ENCODE results near the gene ANTKMT.

ANTKMT gene

DNA sequence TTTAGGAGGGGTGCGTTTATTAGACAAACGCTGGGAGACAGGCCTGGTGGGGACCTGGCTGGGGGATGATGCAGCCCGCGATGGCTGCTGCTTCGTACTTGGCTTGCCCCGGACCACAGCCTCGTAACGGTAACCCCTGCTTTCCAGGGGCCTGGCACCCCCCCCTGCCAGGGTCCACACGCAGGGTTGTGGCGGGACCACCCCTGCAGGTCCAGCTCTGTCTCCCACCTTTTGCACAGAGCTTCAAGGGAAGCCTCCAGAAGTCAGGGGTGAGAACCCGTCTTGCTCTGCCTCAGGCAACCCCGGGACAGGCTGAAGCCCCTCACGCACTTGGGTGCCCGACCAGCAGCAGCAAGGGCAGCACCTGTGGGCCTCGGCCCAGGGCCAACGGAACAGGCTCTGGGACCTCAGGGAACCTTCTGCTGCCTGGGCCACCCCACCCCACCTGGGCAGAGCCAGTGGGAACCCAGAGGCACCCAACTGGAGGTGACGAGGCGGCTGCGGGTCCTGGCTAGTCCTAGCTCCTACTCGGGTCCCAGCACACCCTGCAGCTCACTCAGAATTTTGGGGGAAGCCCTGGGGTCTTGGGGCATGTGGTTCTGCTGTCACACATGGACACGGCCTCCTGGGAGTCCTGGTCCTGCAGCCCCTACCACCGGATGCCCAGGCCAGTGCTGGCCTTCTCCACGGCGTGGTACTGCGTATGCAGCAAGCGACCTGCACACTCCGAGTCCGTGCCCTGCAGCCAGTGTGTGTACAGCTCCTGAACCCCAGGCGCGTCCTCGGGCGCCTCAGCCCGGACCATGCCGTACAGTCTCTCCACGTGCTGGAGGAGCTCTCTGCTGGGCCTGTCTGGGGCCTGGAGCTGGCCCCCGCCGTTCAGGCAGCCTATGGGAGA is 9.1 kb downstream of the ANTKMT start:
- no peak for DNase-seq (ENCODE audit: low spot score in 2 of 2)
- Mint-ChIP-seq H3K27me3 (no peaks in the 10 kb centered on the region), H3K27ac (no peak overlapping the region), H3K36me3 (no peaks in the 10 kb centered on the region), H3K9me3 (no peaks in the 10 kb centered on the region), H3K4me1 (no peaks in the 10 kb centered on the region), H3K4me3 (no peak overlapping the region)
- ATAC-seq (ENCODE audit: low read depth), result no peak

DNA sequence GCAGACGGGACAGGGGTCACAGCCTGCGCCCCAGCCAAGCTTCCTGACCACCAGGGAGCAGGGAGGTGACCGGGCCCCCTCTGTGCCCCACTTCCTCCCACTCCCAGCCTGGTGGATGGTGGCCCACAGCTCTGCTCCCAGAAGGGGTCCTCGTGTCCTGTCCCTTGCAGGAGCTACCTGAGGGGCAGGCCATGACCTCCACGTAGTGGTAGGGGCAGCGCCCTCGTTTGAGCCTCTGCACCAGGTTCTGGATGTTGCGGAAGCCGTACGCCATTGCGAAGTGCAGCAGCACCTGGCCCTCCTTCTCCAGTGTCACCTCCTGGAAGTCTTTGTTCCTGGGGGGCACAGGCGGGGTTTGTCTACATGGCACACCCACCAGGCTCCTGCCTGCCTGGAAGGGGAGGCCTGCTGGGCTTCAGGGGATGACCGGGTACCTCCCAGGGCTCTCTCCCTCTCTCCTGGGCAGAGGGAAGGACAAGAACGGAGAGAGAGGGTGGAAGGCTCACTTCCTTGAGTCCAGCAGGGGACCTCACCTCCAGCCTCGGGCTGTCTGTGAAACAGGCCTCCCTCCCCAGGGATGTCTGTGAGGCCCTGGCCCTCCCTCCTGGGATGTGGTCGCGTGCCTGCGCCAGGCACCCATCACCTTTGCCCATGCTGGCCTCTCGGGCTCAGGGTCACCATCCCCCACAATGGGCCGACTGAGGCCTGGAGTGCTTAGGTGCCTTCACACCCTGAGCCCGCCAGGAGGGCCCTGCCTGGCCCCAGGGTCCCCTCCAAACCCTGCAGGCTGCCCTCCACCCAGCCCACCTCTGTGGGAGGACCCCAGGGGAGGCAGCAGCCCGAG is 9.9 kb downstream of the ANTKMT start:
- H3K27ac Mint-ChIP-seq, result no peak overlapping the region
- peaks cover 5% of the 10 kb centered on the region for H3K36me3 Mint-ChIP-seq
- DNase-seq (ENCODE audit: low spot score in 2 of 2) (no peak), ATAC-seq (ENCODE audit: low read depth) (no peak)
- peaks cover 4% of the 10 kb centered on the region for H3K4me1 Mint-ChIP-seq
- no peaks in the 10 kb centered on the region for H3K27me3 Mint-ChIP-seq
- H3K4me3 Mint-ChIP-seq, result no peak overlapping the region
- no peaks in the 10 kb centered on the region for H3K9me3 Mint-ChIP-seq

DNA sequence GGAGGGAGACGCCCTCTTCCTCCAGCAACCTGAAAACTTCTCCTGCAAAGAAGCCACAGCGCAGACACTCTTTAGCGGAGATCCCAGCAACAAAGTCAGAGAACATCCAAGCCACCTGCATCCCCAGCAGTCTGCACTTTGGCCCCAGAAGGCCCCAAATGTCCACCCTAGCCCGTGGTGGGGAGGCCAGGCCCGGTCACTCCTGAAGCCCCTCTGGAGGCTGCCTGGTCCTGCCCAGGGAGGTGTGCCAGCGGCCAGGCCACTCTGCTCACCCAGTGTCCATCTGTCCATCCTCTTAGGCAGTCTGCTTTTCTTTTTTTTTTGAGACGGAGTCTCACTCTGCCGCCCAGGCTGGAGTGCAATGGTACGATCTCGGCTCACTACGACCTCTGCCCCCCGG is 11.4 kb downstream of the ANTKMT start:
- DNase-seq (ENCODE audit: low spot score in 2 of 2) (no peak), ATAC-seq (ENCODE audit: low read depth) (no peak)
- H3K27me3 Mint-ChIP-seq, result no peaks in the 10 kb centered on the region
- peaks cover 4% of the 10 kb centered on the region for H3K4me1 Mint-ChIP-seq
- no peak overlapping the region for H3K4me3 Mint-ChIP-seq
- no peaks in the 10 kb centered on the region for H3K9me3 Mint-ChIP-seq
- H3K36me3 Mint-ChIP-seq, result peaks cover 5% of the 10 kb centered on the region
- H3K27ac Mint-ChIP-seq, result no peak overlapping the region

DNA sequence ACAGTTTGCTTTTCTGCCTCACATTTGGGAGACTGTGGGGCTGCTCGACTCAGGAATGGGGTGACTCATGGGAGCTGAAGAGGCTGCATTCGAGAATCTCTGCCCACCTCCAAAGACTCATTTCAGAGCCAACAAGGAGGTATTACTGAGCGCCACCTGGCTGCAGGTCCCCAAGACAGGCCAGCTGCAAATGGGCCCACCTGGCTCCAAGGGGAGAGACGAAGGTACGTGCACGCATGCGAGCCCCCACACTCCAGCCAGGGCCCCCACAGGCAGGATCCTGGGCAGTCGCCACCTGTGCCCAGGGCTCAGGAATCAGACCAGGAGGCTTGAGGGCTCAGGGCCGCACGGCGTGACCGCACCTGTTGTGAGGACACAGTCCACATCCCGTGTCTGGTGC is 12.0 kb downstream of the ANTKMT start:
- H3K4me3 Mint-ChIP-seq, result no peak overlapping the region
- no peaks in the 10 kb centered on the region for H3K27me3 Mint-ChIP-seq
- DNase-seq (ENCODE audit: low spot score in 2 of 2), result no peak
- no peaks in the 10 kb centered on the region for H3K9me3 Mint-ChIP-seq
- H3K36me3 Mint-ChIP-seq, result peaks cover 8% of the 10 kb centered on the region
- H3K27ac Mint-ChIP-seq, result no peak overlapping the region
- ATAC-seq (ENCODE audit: low read depth), result no peak
- peaks cover 9% of the 10 kb centered on the region for H3K4me1 Mint-ChIP-seq

DNA sequence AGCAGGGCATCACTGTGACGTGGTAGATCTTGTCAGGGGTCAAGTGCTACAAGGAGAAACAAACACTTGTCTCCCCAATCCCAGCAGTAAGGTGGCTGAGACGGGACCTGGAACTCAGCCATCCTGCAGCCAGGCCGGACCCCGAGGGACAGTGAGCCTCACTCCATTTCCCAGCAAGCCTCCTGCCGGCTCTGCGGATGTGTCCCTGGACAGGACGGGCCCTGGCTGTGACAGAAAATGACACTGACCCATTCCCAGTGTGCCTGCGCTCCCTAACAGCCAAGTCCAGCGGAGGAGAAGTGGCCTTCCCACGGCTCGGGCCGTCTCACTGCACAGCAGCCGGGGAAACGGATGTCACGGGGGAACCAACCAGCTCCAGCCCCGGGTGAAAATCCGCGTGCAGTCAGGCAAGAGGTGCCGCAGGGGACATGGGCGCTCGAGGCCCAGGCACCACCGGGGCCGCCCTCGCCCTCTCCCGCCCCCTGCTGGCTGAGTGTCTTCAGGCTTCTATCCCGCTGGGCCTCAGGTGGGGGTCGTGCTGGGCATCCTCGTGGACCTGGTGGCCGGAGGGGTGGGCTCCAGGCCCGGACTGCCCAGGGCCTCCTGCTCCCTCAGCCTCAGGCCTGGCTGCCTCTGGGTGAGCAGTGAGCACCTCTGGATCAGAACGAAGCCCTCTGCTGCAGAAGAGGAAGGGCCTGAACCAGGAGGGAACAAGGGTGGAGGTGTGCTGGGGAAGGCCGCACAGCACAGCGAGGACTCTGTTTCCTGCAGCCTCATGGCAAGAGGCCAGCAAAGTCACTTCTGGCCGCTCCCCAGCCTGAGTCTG is 12.6 kb downstream of the ANTKMT start:
- Mint-ChIP-seq H3K27me3 (no peaks in the 10 kb centered on the region), H3K4me1 (peaks cover 11% of the 10 kb centered on the region), H3K4me3 (no peak overlapping the region), H3K36me3 (peaks cover 8% of the 10 kb centered on the region), H3K9me3 (no peaks in the 10 kb centered on the region), H3K27ac (no peak overlapping the region)
- DNase-seq (ENCODE audit: low spot score in 2 of 2) (no peak), ATAC-seq (ENCODE audit: low read depth) (no peak)

DNA sequence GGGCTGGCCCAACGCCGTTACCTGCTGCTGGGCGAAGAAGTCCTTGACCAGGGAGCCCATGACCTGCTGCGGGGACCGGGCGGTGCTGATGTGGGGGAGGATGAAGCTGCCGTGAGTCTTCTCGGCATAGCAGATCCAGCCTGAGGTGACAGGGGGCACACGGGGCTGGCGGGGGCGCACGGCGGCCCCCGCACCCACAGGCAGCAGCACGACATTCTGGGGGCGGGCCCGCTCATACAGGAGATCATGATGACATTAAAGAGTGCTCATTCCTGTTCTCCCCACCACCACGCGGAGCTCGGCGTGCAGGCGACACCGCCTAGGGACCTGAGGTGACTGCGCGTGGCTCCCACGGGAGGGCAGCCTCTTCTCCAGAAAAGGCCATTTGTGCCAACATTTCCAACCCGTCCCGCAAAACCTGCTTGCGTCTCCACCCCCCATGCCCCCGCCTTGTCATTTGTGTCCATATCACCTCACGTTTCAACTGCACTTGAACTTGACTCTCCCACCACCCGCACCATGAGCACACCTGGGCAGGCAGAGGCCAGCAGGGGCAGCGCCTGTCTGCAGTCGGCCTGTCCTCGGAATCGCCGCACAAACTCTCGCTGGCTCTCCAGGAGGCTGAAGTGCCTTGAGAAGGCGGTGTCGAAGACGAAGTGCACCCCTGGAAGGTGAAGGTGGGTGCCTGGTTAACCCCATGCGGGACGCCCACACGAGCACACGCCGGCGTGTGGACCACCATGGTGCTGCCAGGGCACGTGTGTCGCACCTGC is 13.4 kb downstream of the ANTKMT start:
- DNase-seq (ENCODE audit: low spot score in 2 of 2) (no peak), ATAC-seq (ENCODE audit: low read depth) (no peak)
- Mint-ChIP-seq H3K27ac (no peak overlapping the region), H3K4me1 (peaks cover 13% of the 10 kb centered on the region), H3K9me3 (no peaks in the 10 kb centered on the region), H3K36me3 (peaks cover 8% of the 10 kb centered on the region), H3K27me3 (no peaks in the 10 kb centered on the region), H3K4me3 (no peak overlapping the region)

DNA sequence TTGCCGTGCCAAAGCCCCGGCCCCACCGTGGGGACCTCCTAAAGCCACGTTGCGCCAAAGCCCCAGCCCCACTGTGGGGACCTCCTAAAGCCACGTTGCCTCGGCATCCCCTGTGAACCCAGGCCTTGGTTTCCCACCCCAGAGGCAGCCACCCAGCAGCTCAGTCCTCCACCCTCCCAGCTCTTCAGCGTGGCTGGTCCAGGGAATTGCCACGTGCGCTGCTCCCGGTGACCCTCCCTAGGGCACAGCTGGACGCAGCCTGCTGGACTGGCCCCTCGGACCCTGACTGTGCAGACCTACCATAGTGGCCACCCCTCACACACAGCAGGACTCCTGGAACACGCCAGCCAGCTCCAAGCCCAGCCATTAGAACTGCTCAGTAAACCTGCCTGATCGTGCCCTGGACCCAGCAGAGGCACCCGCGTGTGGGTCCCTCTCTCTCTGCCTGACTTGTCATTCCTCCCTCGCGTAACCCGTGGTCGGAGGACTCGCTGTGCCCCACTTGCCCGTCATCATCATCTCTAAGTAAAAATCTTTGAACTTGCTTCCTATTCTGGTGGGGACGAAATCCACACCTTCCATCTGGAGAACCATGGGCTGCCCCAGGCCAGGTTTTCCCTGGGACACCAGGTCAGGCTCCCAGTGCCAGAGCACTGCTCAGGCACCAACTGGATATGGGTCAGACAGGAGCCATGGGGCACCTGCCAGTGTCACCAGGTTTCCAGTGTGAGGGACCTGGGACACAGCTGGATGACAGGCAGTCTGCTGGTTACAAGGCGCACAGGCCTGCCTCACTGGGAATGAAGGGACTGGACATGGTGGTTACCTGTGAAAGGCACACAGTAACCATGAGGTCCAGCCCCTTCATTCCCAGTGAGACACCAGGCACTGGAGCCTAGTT is 14.3 kb downstream of the ANTKMT start:
- Mint-ChIP-seq H3K36me3 (peaks cover 8% of the 10 kb centered on the region), H3K9me3 (no peaks in the 10 kb centered on the region), H3K4me3 (no peak overlapping the region), H3K4me1 (peaks cover 16% of the 10 kb centered on the region), H3K27ac (peak overlapping the region; percentile 31), H3K27me3 (no peaks in the 10 kb centered on the region)
- ATAC-seq (ENCODE audit: low read depth) (no peak), DNase-seq (ENCODE audit: low spot score in 2 of 2) (no peak)

DNA sequence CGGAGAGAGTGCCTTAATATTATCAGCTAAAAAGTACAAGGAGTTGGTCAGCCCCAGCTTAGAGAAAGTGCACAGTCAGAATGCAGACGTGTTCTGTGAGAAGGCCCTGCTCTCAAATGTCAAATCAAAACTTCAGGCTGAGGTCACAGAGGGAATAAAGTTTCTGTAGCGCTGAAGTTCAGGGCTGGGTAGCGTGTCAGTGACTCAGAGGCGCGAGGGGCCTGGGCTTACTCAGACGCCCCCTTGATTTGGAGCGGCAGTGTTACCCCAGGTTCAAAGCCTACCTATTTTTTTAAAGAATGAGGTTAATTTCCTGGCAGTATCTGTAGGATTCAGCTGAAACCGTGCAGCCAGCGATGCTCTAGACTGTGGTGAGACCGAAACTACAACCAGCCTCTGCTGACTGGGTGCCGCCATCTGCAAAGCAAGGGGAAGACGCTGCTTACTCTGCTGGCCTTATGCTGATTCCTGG is 15.1 kb downstream of the ANTKMT start:
- H3K27ac Mint-ChIP-seq, result peak overlapping the region; percentile 31
- no peaks in the 10 kb centered on the region for H3K27me3 Mint-ChIP-seq
- no peak for DNase-seq (ENCODE audit: low spot score in 2 of 2)
- no peak for ATAC-seq (ENCODE audit: low read depth)
- H3K9me3 Mint-ChIP-seq, result no peaks in the 10 kb centered on the region
- peaks cover 16% of the 10 kb centered on the region for H3K4me1 Mint-ChIP-seq
- H3K4me3 Mint-ChIP-seq, result peak overlapping the region; percentile 54
- peaks cover 8% of the 10 kb centered on the region for H3K36me3 Mint-ChIP-seq

DNA sequence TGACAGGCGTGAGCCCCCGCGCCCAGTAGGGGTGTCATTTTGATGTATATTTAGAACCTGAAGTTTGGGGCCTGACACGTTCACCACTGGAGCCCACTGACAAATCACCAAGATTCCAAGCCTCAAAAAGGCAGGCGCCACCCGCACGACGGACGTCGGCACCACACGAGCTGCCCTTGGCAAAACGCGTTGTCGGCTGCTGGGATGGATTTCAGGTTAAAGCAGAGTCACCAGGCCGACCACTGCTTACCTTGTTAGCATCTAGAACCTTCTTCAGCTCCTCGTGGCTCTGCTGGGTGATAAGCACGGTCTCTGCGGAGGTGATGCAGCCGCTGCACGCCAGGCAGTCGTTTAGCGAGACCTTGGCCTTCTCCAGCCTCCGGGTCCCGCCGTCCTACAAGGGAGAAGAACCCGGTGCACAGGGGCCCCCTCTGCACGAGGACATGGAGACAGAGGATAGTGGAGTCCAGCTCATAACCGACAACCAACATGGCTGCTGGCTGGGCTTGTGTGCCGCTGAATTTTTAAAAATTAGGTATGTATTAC is 16.1 kb downstream of the ANTKMT start:
- H3K36me3 Mint-ChIP-seq, result peaks cover 8% of the 10 kb centered on the region
- no peaks in the 10 kb centered on the region for H3K9me3 Mint-ChIP-seq
- no peak for ATAC-seq (ENCODE audit: low read depth)
- no peak overlapping the region for H3K4me3 Mint-ChIP-seq
- H3K27me3 Mint-ChIP-seq, result no peaks in the 10 kb centered on the region
- H3K4me1 Mint-ChIP-seq, result peaks cover 16% of the 10 kb centered on the region
- DNase-seq (ENCODE audit: low spot score in 2 of 2), result no peak
- H3K27ac Mint-ChIP-seq, result peak overlapping the region; percentile 86

DNA sequence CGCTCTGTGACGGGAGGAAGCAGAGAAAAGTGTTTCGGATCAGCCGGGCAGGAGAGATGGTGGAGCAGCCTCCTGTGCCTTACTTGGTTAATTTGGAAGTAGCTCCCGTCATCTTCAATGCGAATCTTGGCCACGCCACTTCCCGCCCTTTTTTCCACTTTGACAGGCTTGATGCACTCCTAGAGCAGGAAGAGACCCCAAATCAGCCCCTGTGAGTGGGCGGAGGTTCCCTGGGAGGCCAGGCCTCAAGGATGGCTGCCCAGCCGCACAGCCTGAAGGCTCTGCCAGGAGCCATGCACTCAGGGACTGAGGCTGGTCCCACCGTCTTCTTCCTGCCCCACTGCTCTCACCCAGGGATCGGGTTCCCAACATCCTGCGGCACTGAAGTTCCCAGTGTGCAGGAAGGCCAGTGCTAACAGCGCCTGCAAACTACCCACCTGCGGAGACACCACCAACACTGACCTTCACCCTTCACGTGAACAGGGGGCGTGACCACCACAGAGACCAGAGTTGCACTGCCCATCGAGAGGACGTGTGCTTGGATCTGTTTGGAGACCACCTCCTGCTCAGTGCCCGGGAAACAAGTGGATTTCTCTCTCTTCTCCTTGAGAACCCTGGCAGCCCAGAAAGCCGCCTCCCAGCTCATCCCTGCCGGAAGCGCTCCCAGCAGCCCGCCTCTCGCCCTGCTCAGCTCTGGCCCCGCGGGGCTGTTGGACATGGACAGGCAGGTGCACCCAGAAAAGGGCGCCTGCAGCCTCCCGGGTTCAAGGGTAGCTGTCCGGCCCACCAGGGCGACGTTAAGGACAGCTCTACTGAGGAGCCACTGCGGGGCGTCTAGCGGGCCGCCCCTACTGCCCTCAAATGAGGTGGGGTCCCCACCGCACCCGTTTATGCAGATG is 18.9 kb downstream of the ANTKMT start:
- Mint-ChIP-seq H3K27me3 (no peaks in the 10 kb centered on the region), H3K4me3 (peak overlapping the region; percentile 83), H3K36me3 (peaks cover 8% of the 10 kb centered on the region), H3K27ac (peak overlapping the region; percentile 45), H3K4me1 (peaks cover 16% of the 10 kb centered on the region), H3K9me3 (no peaks in the 10 kb centered on the region)
- ATAC-seq (ENCODE audit: low read depth) (no peak), DNase-seq (ENCODE audit: low spot score in 2 of 2) (no peak)

DNA sequence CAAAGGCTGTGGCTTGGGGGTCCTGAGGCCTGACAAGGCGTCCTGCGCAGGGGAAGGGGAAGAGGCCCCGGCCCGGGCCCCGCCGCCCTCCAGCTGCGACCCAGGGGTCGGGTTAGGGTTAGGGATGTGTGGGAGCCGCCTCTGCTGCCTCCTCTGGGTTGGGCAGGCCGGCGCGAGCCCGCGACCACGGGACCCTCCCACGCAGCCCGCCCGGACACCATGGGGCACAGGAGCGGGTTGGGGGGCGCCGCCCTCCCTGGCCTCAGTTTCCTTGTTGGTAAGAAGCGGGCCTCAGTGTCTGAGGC is 19.5 kb downstream of the ANTKMT start:
- no peaks in the 10 kb centered on the region for H3K27me3 Mint-ChIP-seq
- ATAC-seq (ENCODE audit: low read depth) (peak; percentile 7), DNase-seq (ENCODE audit: low spot score in 2 of 2) (no peak)
- no peaks in the 10 kb centered on the region for H3K9me3 Mint-ChIP-seq
- H3K27ac Mint-ChIP-seq, result peak overlapping the region; percentile 45
- peak overlapping the region; percentile 79 for H3K4me3 Mint-ChIP-seq
- H3K4me1 Mint-ChIP-seq, result peaks cover 13% of the 10 kb centered on the region
- H3K36me3 Mint-ChIP-seq, result peaks cover 4% of the 10 kb centered on the region

Data from memory B cell (primary cell).